Stimulated activated CD4-positive, alpha-beta T cell treated with anti-CD3 and anti-CD28 coated beads, Interleukin-1b, Interleukin-23, amount 100 ng/mL, for 24 hours (primary cell): Measurements from ENCODE around the gene DXO.
"Not testable (repeated sequence)": the region's sequence is repeated elsewhere in the genome, so short reads cannot be mapped to it uniquely, and the experiment has no call there.

Experiments
- DNase-seq, 4 experiments: peaks; one replicate each; pipeline ENCODE4 v3.0.0-alpha.2; 2020; ENCODE audit warnings: low read depth in 4 of 4, low spot score in 1 of 4

DXO gene

GRCh38 chr6:31958741-31959739 lies 12.9 kb downstream of the DXO start, which contains the start of the genes NELFE and SKIC2:
Gene NELFE, minus strand, starts transcription at chr6:31958971. Its CDS starts 525 bp downstream, at chr6:31958446.
Gene SKIC2, plus strand, starts transcription at chr6:31959175. Its CDS starts 18 bp downstream, at chr6:31959193.
- peak; percentile 93 to 98 (median 96) for DNase-seq

DNA sequence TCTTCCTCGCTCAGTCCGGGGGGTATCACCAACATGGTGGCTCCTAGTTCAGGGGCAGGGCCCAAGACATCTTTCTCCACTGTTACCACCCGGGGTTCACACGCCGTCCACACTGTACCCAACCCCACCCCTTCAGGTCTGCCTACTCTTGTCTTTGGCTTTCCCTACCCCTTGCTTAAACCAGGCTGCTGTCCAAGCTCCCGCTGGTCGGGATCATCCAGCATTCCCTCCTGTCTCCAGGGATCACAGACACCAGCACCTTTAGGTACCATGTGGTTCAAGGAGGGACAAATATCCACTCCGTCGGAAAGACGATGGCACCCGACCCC lies 13.6 kb downstream of the DXO start:
- DNase-seq = no peak

- no peak for DNase-seq
These were observed 15.1 kb downstream of the DXO start for GRCh38 chr6:31956796-31957195.

- no peak for DNase-seq
These were observed 17.4 kb downstream of the DXO start for GRCh38 chr6:31954511-31954910.

- DNase-seq = no peak
These were observed 19.0 kb downstream of the DXO start for GRCh38 chr6:31952890-31953289.

DNA sequence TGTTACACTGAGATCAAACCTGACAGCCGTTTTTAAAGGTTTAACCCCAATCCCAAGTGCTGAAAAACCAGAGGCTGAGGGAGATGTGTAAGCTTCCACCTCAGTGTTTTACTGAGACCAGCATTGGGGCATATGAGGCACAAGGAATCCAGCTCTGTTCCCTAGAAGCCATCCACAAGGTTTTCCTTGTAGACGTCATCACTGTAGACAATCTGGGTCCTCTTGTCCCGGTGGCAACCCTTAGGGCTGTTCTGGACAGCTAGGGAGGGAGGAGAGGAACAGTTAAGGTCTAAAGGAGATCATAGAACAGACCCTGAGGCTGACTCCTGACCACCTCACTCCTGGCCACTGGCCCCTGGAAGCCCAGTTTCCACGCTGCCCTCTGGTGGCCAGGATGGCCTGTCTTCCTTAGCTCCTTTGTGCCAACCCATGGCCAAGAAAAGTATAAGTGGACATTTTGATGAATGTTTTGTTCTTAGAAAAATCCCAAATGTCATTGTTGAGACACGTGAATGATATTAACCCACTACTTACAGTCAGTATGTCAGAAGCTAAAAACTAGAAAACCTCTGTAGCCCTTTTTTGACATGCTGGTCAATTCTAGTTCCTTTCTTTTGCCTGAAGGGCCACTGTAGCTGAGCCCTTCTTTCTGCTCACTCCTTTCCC lies 19.7 kb downstream of the DXO start:
- DNase-seq = no peak

GRCh38 chr6:31949926-31950548 lies 21.9 kb downstream of the DXO start:
- no peak for DNase-seq

DNA sequence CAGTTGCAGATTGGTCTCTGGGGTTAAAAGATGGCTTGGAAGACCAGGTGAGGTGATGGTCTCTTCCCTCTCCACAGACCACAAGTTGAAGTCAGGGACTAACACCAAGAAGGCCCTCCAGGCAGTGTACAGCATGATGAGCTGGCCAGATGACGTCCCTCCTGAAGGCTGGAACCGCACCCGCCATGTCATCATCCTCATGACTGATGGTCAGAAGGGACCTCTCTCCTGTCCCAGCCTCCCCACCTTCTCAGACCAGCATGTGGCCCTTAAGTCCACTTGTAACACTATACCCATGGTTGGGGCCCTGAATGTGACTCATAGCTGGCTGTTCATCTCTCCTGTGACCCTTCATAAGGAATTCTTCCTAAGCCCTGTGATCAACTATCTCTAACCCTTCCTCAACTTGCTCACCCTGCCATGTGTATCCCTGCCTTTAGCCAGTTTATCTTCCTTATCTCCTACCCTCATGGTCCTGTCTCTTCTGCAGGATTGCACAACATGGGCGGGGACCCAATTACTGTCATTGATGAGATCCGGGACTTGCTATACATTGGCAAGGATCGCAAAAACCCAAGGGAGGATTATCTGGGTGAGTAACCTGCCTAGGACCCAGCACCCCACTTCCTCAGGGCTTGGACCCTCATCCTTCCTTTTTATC lies 23.1 kb downstream of the DXO start:
- DNase-seq = no peak

DNA sequence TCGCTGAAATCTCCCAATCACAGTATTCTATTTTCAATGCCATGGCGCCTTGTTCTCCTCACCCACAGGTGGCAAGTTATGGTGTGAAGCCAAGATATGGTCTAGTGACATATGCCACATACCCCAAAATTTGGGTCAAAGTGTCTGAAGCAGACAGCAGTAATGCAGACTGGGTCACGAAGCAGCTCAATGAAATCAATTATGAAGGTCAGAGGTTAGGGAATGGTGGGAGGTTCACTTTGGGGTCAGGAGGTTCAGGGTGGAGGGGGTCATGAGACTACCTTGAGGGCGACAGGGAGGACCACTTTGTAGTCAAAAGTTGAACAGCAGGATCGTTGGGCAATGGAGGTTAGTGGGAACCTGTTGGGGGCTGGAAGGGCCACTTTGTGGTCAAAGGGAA lies 23.6 kb downstream of the DXO start:
- no peak for DNase-seq

DNA sequence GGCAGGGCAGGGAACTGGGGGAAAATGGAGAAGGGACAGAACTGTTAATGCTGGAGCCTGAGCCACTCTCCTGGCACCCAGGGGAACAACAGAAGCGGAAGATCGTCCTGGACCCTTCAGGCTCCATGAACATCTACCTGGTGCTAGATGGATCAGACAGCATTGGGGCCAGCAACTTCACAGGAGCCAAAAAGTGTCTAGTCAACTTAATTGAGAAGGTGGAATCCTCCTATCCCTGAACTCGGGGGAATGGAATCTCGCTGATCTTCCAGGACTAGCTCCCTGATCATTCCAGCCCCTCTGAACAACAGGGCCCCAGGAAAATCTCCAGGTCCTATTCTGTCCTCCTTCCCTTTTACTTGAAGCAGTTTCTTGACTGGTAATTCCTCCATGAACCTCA lies 24.1 kb downstream of the DXO start:
- no peak for DNase-seq

GRCh38 chr6:31947070-31947675 lies 24.8 kb downstream of the DXO start:
- DNase-seq = no peak

DNA sequence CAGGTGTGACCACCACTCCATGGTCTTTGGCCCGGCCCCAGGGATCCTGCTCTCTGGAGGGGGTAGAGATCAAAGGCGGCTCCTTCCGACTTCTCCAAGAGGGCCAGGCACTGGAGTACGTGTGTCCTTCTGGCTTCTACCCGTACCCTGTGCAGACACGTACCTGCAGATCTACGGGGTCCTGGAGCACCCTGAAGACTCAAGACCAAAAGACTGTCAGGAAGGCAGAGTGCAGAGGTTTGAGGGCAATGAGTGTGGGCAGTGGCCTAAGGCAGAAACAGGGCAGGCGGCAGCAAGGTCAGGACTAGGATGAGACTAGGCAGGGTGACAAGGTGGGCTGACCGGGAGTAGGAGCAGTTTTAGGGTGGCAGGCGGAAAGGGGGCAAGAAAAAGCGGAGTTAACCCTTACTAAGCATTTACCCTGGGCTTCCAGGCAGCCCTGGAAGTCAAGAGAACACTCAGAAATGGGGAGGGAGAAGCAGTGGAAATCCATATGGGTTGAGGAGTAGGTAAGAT lies 25.5 kb downstream of the DXO start:
- no peak for DNase-seq

DNA sequence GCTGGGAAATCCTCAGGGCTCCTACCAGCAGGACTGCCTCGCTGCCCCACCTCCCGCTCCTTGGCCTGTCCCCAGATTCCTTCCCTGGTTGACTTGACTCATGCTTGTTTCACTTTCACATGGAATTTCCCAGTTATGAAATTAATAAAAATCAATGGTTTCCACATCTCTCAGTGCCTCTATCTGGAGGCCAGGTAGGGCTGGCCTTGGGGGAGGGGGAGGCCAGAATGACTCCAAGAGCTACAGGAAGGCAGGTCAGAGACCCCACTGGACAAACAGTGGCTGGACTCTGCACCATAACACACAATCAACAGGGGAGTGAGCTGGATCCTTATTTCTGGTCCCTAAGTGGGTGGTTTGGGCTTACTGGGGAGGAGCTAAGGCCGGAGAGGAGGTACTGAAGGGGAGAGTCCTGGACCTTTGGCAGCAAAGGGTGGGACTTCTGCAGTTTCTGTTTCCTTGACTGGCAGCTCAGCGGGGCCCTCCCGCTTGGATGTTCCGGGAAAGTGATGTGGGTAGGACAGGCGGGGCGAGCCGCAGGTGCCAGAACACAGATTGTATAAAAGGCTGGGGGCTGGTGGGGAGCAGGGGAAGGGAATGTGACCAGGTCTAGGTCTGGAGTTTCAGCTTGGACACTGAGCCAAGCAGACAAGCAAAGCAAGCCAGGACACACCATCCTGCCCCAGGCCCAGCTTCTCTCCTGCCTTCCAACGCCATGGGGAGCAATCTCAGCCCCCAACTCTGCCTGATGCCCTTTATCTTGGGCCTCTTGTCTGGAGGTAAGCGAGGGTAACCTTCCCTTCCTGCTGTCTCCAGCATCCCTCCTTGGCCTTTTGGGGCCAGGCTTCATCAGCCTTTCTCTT lies 26.2 kb downstream of the DXO start, which contains the start of gene CFB:
CFB (plus strand) TSS at position 589 of the 863 bp plus-strand sequence; CDS start at position 716, 127 bp downstream.
- no peak for DNase-seq

DNA sequence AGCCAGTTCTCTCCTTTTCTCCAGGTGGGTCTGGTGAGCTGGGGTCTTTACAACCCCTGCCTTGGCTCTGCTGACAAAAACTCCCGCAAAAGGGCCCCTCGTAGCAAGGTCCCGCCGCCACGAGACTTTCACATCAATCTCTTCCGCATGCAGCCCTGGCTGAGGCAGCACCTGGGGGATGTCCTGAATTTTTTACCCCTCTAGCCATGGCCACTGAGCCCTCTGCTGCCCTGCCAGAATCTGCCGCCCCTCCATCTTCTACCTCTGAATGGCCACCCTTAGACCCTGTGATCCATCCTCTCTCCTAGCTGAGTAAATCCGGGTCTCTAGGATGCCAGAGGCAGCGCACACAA lies 26.8 kb downstream of the DXO start:
- DNase-seq = no peak

DNA sequence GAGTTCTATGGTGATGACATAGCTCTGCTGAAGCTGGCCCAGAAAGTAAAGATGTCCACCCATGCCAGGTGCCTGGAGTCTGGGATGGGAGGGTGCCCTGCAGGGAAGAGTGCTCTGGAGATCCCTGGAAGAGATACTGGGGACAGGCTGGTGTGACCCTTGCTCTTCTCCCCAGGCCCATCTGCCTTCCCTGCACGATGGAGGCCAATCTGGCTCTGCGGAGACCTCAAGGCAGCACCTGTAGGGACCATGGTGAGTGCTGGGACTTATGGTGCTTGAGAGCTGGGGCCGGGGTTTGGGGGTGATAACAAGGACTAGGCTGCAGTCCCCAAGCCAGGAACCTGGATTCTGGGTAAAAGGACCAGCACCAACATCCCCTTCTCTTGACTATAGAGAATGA lies 28.2 kb downstream of the DXO start:
- no peak for DNase-seq

- DNase-seq = no peak
These were observed 31.7 kb downstream of the DXO start for GRCh38 chr6:31940256-31940664.

GRCh38 chr6:31935823-31936222 lies 36.1 kb downstream of the DXO start:
- DNase-seq = no peak

- no peak for DNase-seq
These were observed 36.9 kb downstream of the DXO start for GRCh38 chr6:31935021-31935420.

GRCh38 chr6:31933537-31933936 lies 38.4 kb downstream of the DXO start:
- DNase-seq = no peak

DNA sequence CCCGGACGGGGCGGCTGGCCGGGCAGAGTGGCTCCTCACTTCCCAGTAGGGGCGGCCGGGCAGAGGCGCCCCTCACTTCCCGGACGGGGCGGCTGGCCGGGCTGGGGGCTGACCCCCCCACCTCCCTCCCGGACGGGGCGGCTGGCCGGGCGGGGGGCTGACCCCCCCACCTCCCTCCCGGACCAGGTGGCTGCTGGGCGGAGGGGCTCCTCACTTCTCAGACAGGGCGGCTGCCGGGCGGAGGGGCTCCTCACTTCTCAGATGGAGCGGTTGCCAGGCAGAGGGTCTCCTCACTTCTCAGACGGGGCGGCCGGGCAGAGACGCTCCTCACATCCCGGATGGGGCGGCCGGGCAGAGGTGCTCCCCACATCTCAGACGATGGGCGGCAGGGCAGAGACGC lies 39.8 kb downstream of the DXO start:
- not testable (repeated sequence) for DNase-seq
